Activated naive CD4-positive, alpha-beta T cell treated with anti-CD3 and anti-CD28 coated beads, Interleukin-2, amount 50 U/mL, for 24 hours (primary cell): ENCODE data around the gene CCNL1.
"Not testable (repeated sequence)": the region's sequence is repeated elsewhere in the genome, so short reads cannot be mapped to it uniquely, and the experiment has no call there.

Source experiments
- H3K27ac Mint-ChIP-seq: one replicate; pipeline ENCODE4 v1.8.0; 2021; ENCODE audit warnings: mild to moderate bottlenecking, mixed read lengths
- H3K27me3 Mint-ChIP-seq: one replicate; pipeline ENCODE4 v1.8.0; 2021; ENCODE audit warnings: mixed read lengths
- H3K36me3 Mint-ChIP-seq: one replicate; pipeline ENCODE4 v1.8.0; 2021; ENCODE audit warnings: mixed read lengths
- H3K4me1 Mint-ChIP-seq: one replicate; pipeline ENCODE4 v1.8.0; 2021; ENCODE audit warnings: mixed read lengths
- H3K4me3 Mint-ChIP-seq: one replicate; pipeline ENCODE4 v1.8.0; 2021; ENCODE audit warnings: mild to moderate bottlenecking, mixed read lengths
- H3K9me3 Mint-ChIP-seq: one replicate; pipeline ENCODE4 v1.8.0; 2021; ENCODE audit warnings: mixed read lengths

CCNL1 gene

GRCh38 chr3:157109267-157110141, 50.4 kb downstream of the CCNL1 start:
- Mint-ChIP-seq H3K4me3 (no peak overlapping the region), H3K27ac (no peak overlapping the region), H3K27me3 (no peaks in the 10 kb centered on the region)

GRCh38 chr3:157107644-157108133, 52.3 kb downstream of the CCNL1 start:
- H3K4me1 Mint-ChIP-seq, result no peaks in the 10 kb centered on the region
- H3K27me3 Mint-ChIP-seq, result no peaks in the 10 kb centered on the region
- no peaks in the 10 kb centered on the region for H3K36me3 Mint-ChIP-seq
- H3K4me3 Mint-ChIP-seq, result no peak overlapping the region
- H3K27ac Mint-ChIP-seq, result no peak overlapping the region
- no peaks in the 10 kb centered on the region for H3K9me3 Mint-ChIP-seq

More at GRCh38 chr3:157109267-157110141, 50.4 kb downstream of the CCNL1 start:
- no peaks in the 10 kb centered on the region for H3K36me3 Mint-ChIP-seq
- no peaks in the 10 kb centered on the region for H3K9me3 Mint-ChIP-seq
- no peaks in the 10 kb centered on the region for H3K4me1 Mint-ChIP-seq

GRCh38 chr3:157107037-157107436, 52.9 kb downstream of the CCNL1 start:
- Mint-ChIP-seq H3K36me3 (no peaks in the 10 kb centered on the region), H3K27me3 (no peaks in the 10 kb centered on the region), H3K4me3 (no peak overlapping the region), H3K9me3 (no peaks in the 10 kb centered on the region), H3K27ac (no peak overlapping the region), H3K4me1 (no peaks in the 10 kb centered on the region)

- no peaks in the 10 kb centered on the region for H3K27me3 Mint-ChIP-seq
- H3K36me3 Mint-ChIP-seq, result no peaks in the 10 kb centered on the region
- H3K27ac Mint-ChIP-seq, result no peak overlapping the region
- no peaks in the 10 kb centered on the region for H3K9me3 Mint-ChIP-seq
- H3K4me1 Mint-ChIP-seq, result no peaks in the 10 kb centered on the region
- no peak overlapping the region for H3K4me3 Mint-ChIP-seq
These were observed 54.9 kb downstream of the CCNL1 start for GRCh38 chr3:157104928-157105652.

- Mint-ChIP-seq H3K4me3 (no peak overlapping the region), H3K27ac (no peak overlapping the region), H3K4me1 (no peaks in the 10 kb centered on the region), H3K36me3 (no peaks in the 10 kb centered on the region), H3K27me3 (no peaks in the 10 kb centered on the region), H3K9me3 (no peaks in the 10 kb centered on the region)
These were observed 55.4 kb downstream of the CCNL1 start for GRCh38 chr3:157104521-157104920.

- Mint-ChIP-seq H3K27me3 (no peaks in the 10 kb centered on the region), H3K9me3 (no peaks in the 10 kb centered on the region), H3K36me3 (no peaks in the 10 kb centered on the region), H3K4me1 (no peaks in the 10 kb centered on the region), H3K4me3 (no peak overlapping the region), H3K27ac (no peak overlapping the region)
These were observed 56.1 kb downstream of the CCNL1 start for GRCh38 chr3:157103860-157104259.

GRCh38 chr3:157103280-157103679, 56.7 kb downstream of the CCNL1 start:
- Mint-ChIP-seq H3K4me1 (no peaks in the 10 kb centered on the region), H3K36me3 (no peaks in the 10 kb centered on the region), H3K9me3 (no peaks in the 10 kb centered on the region), H3K27me3 (no peaks in the 10 kb centered on the region), H3K27ac (no peak overlapping the region), H3K4me3 (no peak overlapping the region)

- not testable (repeated sequence) for H3K4me3 Mint-ChIP-seq, H3K36me3 Mint-ChIP-seq, H3K4me1 Mint-ChIP-seq, H3K27me3 Mint-ChIP-seq, H3K27ac Mint-ChIP-seq, H3K9me3 Mint-ChIP-seq
These were observed 57.4 kb downstream of the CCNL1 start for GRCh38 chr3:157102595-157102994.

- no peaks in the 10 kb centered on the region for H3K27me3 Mint-ChIP-seq
- H3K4me3 Mint-ChIP-seq, result no peak overlapping the region
- no peaks in the 10 kb centered on the region for H3K9me3 Mint-ChIP-seq
- no peaks in the 10 kb centered on the region for H3K4me1 Mint-ChIP-seq
- no peak overlapping the region for H3K27ac Mint-ChIP-seq
- no peaks in the 10 kb centered on the region for H3K36me3 Mint-ChIP-seq
These were observed 57.8 kb downstream of the CCNL1 start for GRCh38 chr3:157102098-157102497.

- H3K27ac Mint-ChIP-seq, result no peak overlapping the region
- no peak overlapping the region for H3K4me3 Mint-ChIP-seq
- H3K9me3 Mint-ChIP-seq, result no peaks in the 10 kb centered on the region
- no peaks in the 10 kb centered on the region for H3K27me3 Mint-ChIP-seq
- no peaks in the 10 kb centered on the region for H3K4me1 Mint-ChIP-seq
- no peaks in the 10 kb centered on the region for H3K36me3 Mint-ChIP-seq
These were observed 58.5 kb downstream of the CCNL1 start for GRCh38 chr3:157101486-157101885.

GRCh38 chr3:157100608-157101396, 59.1 kb downstream of the CCNL1 start:
- H3K4me1 Mint-ChIP-seq, result no peaks in the 10 kb centered on the region
- no peaks in the 10 kb centered on the region for H3K9me3 Mint-ChIP-seq
- no peaks in the 10 kb centered on the region for H3K36me3 Mint-ChIP-seq
- H3K27ac Mint-ChIP-seq, result no peak overlapping the region
- H3K27me3 Mint-ChIP-seq, result no peaks in the 10 kb centered on the region
- no peak overlapping the region for H3K4me3 Mint-ChIP-seq

GRCh38 chr3:157100096-157100477, 59.9 kb downstream of the CCNL1 start:
- no peaks in the 10 kb centered on the region for H3K36me3 Mint-ChIP-seq
- H3K27me3 Mint-ChIP-seq, result no peaks in the 10 kb centered on the region
- H3K9me3 Mint-ChIP-seq, result no peaks in the 10 kb centered on the region
- H3K4me3 Mint-ChIP-seq, result no peak overlapping the region
- no peak overlapping the region for H3K27ac Mint-ChIP-seq
- H3K4me1 Mint-ChIP-seq, result no peaks in the 10 kb centered on the region

- Mint-ChIP-seq H3K27ac (no peak overlapping the region), H3K9me3 (no peaks in the 10 kb centered on the region), H3K4me3 (no peak overlapping the region), H3K36me3 (no peaks in the 10 kb centered on the region), H3K4me1 (no peaks in the 10 kb centered on the region), H3K27me3 (no peaks in the 10 kb centered on the region)
These were observed 60.4 kb downstream of the CCNL1 start for GRCh38 chr3:157099326-157100095.

GRCh38 chr3:157098823-157099185, 61.1 kb downstream of the CCNL1 start:
- Mint-ChIP-seq H3K27me3 (no peaks in the 10 kb centered on the region), H3K36me3 (no peaks in the 10 kb centered on the region), H3K4me1 (no peaks in the 10 kb centered on the region), H3K4me3 (no peak overlapping the region), H3K9me3 (no peaks in the 10 kb centered on the region), H3K27ac (no peak overlapping the region)
